HL-60 (cell line): ENCODE data around the gene MAPK6.

Experiments
- CTCF ChIP-seq: IDR thresholded peaks from one replicate; pipeline ENCODE4 v1.5.1; 2011; ENCODE audit warnings: low read length, control low read depth, inconsistent platforms; ENCODE audit not compliant: insufficient read depth
- REST ChIP-seq: IDR thresholded peaks from 2 replicates; pipeline ENCODE4 v1.6.1; 2012; ENCODE audit warnings: low read depth; ENCODE audit not compliant: insufficient replicate concordance

GRCh38 chr15:52102463-52102862 is 83.4 kb downstream of the MAPK6 start:
- TF ChIP-seq CTCF (no peak), REST (no peak)
